ENCODE results near the gene NAGK. TPM values are rescaled to one million over a fixed set of nuclear protein-coding genes. Genes with fewer than 3 reads are reported as not detected.
"Not testable (repeated sequence)": the region's sequence is repeated elsewhere in the genome, so short reads cannot be mapped to it uniquely, and the experiment has no call there.

The NAGK gene
- 17.8 and 29.7 TPM in 2 replicates for total RNA-seq (2014; rRNA removed; shearing (Covaris generic))

DNA sequence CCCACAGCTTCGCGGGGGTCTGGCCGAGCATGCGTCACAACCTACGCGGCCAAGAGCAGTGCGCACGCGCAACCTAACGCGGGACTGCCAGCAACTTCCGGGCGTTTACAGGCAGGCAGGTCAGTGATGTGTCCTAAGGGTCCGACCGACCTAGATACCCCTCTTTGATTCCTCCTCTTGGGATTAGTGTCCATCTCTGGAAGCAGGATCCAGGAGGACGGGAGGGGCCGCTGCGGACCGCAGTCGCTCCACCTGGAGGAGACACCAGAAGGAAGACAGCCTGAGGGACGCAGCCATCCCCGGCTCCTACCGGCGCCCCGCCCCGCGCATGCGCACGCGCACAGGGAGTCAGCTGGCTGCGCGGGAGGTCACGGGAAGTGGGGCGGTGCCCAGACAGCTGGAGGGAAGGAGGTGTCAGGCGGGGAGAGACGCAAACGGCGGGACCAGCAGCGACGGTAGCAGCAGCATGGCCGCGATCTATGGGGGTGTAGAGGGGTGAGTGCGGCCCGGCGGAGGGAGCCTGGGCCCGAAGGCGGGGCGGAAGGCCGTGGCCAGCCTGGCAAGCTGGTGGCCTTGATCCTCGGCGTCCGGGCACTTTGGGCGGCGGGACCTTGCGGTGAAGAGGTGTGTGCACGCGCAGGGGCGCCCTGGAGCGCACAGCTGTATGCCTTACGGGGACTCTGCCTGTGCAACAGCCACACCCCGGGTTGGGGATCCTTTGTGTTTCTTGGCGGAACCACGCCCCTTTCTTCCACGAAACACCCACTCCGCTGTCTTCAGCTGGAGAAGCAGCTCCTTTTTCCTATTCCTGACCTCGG, at the start of gene NAGK:
NAGK (plus strand) TSS at position 431 of the 818 bp plus-strand sequence; CDS start at position 467, 36 bp downstream.
- peak; percentile 97 for DNase-seq (ENCODE audit: low spot score)

DNA sequence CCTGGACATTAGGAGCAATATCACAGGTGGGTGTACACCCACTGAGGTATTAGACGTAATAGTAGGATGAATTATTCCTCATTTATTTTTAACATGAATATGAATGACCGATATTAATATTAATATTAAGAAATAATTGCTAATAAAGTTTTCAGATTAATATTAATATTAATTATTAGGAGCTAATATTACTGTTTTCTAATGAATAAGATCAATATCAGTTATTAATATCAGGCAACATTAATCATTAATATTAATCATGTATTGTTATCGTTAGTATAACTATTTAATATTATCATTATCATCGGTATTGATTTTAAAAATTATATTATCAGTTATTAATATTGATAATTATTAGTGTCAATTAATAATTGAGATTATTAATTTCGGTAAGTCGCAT, 48.5 kb upstream of the NAGK start:
- DNase-seq (ENCODE audit: low spot score), result not testable (repeated sequence)

DNA sequence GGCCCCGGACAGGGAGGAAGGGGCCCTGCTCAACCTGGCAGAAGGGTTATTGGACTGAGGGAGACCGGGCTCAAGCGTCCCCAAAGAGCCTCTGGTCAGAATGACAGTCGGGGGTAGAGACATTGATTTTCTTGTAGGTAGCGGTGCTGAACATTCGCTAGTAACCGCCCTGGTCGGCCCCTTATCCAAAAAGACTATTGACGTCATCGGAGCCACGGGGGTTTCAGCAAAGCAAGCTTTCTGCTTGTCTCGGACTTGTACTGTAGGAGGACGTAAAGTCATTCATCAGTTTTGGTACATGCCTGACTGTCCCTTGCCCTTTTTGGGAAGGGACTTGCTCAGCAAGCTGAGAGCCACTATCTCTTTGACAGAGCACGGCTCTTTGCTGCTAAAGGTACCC, 47.1 kb upstream of the NAGK start:
- not testable (repeated sequence) for DNase-seq (ENCODE audit: low spot score)

DNA sequence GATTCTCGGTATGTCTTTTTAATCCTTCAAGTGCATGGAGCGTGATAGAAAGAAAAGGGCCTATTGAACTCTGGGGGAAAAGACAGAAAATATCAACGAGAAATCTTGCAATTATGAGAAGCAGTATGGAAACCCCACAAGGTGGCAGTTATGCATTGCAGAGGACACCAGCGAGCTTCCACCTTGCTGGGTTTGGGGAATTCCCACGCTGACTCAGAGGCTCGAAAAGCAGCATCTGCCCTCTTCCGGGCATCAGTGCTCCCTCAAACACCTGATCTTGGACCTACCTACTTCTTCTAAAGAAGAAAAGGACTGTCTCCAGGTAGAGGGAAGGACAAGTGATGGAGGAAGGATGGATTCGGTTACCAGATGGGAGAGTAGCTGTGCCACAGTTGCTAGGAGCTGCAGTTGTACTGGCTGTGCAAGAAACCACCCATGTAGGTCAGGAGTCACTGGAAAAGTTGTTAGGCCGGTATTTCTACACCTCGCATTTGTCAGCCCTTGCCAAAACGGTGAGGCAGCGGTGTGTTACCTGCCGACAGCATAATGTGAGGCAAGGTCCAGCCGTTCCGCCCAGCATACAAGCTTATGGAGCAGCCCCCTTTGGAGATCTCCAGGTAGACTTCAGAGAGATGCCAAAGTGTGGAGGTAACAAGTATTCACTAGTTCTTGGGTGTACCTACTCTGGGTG, 44.8 kb upstream of the NAGK start:
- peak; percentile 80 for DNase-seq (ENCODE audit: low spot score)

DNA sequence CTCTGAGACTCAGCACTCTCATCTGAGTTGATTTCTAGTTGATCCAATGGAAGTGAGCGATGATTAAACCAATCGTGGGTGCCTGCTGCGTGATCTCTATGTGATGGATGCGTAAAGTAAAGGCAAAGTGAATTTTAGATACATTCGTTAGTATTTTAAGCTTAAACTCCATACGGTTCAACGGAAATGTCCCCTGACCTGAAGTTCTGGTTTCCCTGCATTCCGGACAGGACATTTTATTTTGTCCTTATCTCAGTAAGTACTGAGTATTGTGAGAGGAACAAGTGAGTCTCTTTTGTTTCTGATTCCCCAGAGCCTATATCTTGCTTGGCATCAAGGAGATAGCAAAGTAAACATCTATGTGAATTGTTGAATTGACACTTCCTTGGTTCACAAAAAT, 32.2 kb upstream of the NAGK start:
- not testable (repeated sequence) for DNase-seq (ENCODE audit: low spot score)

- DNase-seq (ENCODE audit: low spot score), result no peak
These were observed 26.2 kb upstream of the NAGK start for GRCh38 chr2:71042287-71042686.

DNA sequence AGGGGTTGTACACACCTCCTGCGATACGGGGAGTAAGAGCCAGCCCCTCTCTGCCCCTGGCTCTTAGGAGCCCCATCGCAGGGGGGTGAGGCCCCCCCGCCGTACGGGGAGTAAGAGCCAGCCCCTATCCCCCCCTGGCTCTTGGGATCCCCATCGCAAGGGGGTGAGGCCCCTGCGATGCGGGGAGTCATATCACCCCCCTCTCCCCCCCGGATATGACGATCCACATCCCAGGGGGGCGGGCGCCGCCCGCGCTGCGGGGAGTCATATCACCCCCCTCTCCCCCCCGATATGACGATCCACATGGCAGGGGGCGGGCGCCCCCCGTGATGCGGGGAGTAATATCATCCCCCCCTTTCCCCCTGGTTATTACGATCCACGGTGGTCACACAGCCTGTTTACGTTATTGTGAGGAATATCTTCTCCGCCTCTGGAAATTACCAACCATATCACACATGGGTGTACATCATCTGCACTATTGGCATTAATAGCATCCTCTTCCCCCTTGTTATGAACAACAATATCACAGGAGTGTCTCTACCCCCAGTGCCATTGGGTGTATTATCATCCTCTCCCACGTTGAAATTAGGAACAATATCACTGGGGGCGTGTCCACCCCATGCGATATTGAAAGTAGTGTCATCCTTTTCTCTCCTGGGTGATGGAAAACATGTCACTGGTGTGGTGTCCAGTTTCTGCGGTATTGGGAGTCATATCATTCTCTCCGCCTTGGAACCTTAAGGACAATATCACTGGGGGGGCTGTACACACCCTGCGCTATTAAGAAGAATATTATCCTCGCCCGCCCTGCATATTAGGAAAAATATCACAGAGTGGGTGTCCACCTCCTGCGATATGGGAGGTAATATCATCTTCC, 24.7 kb upstream of the NAGK start:
- DNase-seq (ENCODE audit: low spot score), result no peak

DNA sequence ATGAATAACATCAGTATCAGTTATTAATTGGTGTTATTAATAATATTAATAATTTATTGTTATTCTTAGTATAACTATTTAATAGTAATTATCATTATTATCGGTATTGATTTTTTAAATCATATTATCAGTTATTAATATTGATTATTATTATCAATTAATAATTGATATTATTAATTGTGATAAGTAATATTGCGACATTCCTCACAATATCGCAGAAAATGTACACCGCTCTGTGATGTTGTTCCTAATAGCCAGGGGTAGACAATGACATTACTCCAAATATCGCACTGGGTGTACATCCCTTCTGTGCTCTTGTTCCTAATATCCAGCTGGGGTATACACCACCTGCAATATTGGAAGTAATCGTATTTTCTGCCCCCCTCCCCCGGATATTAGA, 23.3 kb upstream of the NAGK start:
- DNase-seq (ENCODE audit: low spot score), result no peak

- no peak for DNase-seq (ENCODE audit: low spot score)
These were observed 22.4 kb upstream of the NAGK start for GRCh38 chr2:71045865-71046548.

- DNase-seq (ENCODE audit: low spot score), result no peak
These were observed 20.4 kb upstream of the NAGK start for GRCh38 chr2:71048096-71048495.

DNA sequence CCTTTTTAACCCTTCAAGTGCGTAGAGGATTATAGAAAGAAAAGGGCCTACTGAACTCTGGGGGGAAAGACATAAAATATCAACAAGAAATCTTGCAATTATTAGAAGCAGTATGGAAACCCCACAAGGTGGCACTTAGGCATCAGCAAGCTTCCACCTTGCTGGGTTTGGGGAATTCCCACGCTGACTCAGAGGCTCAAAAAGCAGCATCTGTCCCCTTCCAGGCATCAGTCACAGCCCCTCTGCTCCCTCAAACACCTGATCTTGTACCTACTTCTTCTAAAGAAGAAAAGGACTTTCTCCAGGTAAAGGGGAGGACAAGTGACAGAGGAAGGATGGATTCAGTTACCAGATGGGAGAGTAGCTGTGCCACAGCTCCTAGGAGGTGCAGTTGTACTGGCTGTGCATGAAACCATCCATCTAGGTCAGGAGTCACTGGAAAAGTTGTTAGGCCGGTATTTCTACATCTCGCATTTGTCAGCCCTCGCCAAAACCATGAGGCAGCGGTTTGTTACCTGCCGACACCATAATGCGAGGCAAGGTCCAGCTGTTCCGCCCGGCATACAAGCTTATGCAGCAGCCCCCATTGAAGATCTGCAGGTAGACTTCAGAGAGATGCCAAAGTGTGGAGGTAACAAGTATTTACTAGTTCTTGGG, 18.6 kb upstream of the NAGK start:
- DNase-seq (ENCODE audit: low spot score), result peak; percentile 83

- not testable (repeated sequence) for DNase-seq (ENCODE audit: low spot score)
These were observed 13.2 kb upstream of the NAGK start for GRCh38 chr2:71055206-71055740.

DNA sequence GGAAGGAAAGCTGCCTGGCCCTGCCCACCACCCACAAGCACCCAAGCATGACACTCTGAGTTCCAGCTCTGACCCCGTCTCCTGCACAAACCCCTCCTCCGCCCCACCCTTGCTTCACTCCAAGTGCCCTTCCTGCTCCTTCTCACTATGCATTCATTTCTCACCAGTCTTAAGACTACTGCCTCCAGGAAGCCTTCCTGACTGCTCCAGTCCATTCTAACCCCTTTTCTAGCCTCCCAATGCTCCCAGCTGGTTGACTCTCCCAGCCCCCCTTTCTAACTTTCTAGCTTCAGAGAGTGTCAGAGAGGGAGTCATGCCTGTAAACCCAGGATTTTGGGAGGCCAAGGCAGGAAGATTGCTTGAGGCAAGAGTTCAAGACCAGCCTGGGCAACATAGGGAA, 8.2 kb upstream of the NAGK start:
- no peak for DNase-seq (ENCODE audit: low spot score)

DNA sequence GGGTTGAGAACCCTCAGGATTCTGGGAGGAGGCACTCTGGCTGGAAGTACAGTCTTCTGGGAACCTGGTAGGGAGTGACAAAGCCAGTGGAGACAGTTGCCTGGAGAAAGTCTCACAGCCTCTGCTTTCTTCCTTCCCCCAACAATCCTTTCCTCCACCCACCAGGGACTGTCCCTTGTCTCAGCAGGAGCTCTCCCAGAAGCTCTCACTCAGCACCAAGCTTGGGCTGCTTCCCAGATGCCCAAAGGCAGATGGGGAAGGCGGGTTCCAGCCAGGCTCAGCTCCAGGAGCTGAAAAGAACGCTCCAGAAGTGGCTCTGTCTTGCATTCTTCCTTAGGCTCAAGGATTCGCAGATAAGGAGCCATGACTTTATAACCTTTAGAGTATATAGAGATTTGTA, 7.6 kb upstream of the NAGK start:
- DNase-seq (ENCODE audit: low spot score), result no peak

- no peak for DNase-seq (ENCODE audit: low spot score)
These were observed 5.2 kb upstream of the NAGK start for GRCh38 chr2:71063216-71063615.

DNA sequence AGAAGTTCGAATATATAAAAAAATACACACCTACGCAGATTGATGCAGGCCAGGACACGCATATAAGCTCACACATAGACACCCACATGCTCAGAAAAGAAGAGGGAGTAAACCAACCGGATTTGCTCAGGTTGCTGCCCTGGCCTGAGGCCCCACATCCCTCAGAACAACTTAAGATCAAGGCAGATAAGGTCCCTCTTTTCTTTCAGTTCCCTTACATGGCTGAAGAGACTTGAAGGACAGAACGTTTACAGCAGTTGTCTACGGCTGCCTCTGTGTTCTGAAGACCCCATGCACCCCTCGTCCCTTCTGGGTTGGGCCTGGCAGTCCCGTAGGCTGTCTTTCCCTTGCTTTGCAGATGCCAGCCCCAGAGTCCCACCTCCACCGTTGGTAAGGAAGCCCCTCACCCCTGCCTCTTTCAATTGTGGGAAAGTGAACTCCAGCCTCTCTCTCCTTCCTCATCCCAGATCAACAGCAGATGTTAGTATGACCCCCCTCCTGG, 4.3 kb upstream of the NAGK start:
- DNase-seq (ENCODE audit: low spot score), result no peak

GRCh38 chr2:71064754-71065621, 3.5 kb upstream of the NAGK start:
- no peak for DNase-seq (ENCODE audit: low spot score)

DNA sequence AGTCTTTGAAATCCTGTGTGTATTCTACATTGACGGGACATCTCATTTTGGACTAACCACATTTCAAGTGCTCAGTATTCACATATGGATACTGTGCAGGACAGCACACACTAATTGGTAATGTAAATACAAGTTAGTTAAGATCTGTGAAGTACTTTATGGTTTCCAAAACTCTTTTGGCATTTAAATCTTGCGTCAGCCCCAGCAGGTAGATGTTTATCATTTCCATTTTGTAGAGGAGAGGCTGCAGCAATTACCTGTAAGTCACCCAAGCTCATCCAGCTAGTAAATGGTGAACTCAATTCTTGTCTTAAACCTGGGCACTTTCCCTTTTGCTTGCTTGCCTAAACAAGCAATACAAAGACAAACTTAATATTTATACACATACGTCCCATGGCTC, 1.6 kb upstream of the NAGK start:
- no peak for DNase-seq (ENCODE audit: low spot score)

DNA sequence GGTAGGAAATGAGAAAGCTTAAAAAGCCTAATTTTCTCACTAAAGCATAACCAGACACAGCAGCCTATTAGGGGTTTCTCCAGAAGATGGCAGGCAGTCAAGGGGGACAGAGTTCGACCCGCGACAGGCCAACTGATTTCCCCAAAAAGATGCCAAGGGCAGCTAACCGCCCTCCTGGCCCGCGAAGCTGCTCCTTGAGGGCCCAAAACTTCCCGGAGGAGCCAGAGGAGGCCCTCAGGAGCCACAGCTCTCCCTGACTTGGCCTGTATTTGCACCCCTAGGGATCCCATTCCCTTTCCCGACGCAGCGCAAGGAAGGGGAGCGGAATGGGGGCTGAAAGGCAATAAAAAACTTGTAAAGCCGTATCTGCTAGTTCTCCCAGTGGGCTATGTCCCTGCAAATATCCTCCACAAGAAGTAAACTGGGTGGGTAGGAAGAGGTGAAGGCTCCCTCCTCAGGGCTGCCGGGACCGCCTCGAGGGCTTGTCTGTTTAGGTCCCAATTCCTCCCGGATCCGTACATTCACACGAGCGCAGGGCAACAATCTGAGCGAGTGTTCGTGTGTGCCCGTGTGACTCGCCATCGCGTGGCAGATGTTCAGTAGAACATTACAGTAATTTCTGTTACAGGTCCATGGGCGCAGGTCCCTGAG, 756 bp upstream of the NAGK start:
- no peak for DNase-seq (ENCODE audit: low spot score)

All from HT-29 (cell line).